ENCODE data around the gene SPATA2L.
"Not testable (repeated sequence)": the region's sequence is repeated elsewhere in the genome, so short reads cannot be mapped to it uniquely, and the experiment has no call there.

GRCh38 chr16:89667000-89667399, 34.5 kb downstream of the SPATA2L start:
- TF ChIP-seq SUZ12, ARNT (IDR thresholded peaks at IDR 0.05): not testable (repeated sequence)
